IPS-NIHi7 (cell line): ENCODE results near the gene OR4D11.

ENCODE experiments used
- DNase-seq: peaks from one replicate; pipeline ENCODE4 v3.0.0; 2012; ENCODE audit warnings: mixed read lengths; ENCODE audit errors: extremely low spot score

Gene OR4D11

DNA sequence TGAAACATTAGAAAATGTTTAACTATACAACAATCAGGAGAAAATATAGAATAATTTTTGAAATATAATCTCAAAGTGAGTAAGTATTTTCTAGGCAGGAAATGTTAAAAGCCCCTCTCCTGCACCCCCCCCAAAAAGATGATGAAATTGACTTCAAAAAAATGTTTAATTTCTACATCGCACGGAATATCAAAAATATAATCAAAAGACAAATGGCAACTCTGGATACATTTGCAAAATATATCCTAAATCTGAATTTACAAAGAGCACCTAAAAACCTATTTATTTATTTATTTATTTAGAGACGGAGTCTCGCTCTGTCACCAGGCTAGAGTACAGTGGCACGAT lies 44.9 kb downstream of the OR4D11 start:
- no peak for DNase-seq

DNA sequence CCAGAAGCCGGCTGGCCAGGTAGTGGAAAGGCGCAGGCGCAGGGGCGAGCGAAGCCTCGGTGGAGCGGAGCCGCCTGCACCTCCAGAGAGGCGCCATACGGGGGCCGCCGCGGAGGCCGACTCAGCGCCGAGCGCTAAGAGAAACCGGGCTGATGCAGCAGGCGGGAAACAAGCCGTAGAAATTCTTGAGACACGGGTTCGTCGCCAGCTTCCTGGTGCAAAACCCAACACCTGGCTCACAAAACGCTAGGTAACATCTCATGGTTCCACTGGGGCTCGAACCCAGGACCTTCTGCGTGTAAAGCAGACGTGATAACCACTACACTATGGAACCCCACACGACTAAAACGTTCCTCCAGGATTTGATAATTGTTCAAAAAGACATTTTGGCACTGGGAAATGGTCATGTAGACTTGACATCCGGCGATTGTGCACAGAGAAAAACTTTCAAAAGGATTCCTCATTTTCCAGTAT lies 47.0 kb downstream of the OR4D11 start:
- peak; percentile 76 for DNase-seq

DNA sequence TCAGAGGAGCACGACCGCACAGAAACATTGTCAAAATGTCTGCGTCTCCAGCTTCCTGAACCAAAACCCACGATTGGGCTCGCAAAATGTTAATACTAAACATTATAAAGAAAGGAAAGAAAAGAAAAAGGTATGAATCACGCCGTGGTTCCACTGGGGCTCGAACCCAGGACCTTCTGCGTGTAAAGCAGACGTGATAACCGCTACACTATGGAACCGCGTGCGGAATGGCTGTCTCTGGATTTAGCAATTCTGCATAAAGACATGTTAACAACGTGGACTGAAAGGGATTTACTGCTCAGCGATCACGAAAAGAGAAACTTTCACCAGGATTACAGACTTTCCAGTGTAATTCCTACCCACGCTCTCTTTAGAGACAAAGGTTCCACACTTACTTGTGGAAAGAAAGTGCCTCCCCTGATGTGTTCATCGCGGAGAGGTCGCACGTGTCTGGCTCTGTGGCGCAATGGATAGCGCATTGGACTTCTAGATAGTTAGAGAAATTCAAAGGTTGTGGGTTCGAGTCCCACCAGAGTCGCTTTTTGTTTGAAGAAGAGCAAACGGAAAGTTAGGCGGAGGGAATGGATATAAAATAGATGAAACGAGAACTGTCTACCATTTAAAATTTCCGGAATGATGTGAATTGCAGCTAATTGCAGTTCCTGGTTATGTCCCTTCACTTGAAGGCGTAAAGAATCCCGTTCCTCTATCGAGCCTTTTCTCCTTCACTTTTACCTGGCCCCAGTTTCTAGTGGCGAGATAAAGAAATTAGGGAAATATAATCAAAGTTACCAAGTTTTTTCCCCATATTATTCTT lies 47.7 kb downstream of the OR4D11 start:
- no peak for DNase-seq

DNA sequence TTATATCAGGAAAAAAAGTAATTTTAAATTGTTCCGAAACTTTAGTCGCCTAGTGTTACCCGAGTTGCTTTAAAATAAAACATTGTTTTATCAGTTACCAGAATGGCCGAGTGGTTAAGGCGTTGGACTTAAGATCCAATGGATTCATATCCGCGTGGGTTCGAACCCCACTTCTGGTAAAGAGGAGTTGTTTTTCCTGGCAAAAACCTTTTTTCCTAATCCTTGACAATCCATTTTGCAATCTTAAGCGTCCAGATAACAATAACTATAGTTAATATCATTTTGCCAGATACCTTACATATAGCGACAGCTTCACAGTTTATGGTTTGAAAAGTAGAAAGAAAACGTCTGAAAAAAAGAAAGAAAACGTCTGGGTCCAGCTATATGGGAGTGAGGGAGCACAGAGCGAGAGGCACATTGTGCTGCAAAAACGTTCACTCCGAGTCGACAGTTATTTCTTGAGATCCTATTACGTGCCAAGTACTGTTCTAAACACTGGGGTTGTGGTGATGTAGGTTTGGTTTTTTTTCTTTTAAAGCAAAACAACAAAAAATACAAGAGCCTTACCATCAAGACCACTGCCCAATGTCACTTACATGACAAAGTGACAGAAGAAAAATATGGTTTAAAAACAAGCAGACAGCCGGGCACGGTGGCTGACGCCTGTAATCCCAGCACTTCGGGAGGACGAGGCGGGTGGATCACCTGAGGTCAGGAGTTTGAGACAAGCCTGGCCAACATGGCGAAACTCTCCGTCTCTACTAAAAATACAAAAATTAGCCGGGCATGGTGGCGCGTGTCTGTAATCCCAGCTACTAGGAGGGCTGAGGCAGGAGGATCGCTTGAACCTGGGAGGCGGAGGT lies 48.5 kb downstream of the OR4D11 start:
- DNase-seq = no peak

DNA sequence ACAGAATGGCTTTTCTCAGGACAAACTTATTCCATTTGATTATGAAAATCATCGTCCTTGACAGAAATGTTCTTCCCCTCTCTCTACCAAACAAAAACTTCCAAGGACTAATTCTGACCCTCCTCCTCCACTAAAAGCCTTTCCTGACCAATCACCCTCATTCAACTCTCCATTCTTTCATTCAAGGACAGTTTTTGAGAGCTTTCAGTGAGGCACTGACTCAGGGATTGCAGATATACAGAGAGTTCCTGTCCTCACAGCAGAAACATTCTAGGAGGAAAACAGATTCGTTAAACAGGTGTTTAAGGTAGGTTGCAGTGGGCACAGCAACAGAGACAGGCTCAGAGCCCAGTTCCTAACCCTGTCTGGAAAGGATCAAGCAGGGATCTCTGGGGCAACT lies 49.5 kb downstream of the OR4D11 start:
- no peak for DNase-seq

DNA sequence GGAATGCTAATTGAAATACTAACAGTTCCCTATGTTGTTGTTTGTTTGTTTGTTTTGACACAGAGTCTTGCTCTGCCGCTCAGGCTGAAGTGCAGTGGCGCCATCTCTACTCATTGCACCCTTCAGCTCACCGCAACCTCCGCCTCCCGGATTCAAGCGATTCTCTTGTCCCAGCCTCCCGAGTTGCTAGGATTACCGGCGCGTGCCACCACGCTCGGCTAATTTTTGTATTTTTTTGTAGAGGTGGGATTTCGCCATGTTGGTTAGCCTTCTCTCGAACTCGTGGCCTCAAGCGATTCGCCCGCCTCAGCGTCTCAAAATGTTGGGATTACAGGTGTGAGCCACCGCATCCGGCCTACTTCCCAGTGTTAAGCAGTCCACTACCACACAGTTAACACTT lies 49.9 kb downstream of the OR4D11 start:
- no peak for DNase-seq
